H54 (cell line): ENCODE results near the gene PREB.

ENCODE experiments used
- DNase-seq: peaks from one replicate; pipeline ENCODE4 v3.0.0; 2011; ENCODE audit warnings: low spot score, mixed read lengths; ENCODE audit not compliant: insufficient read length
- FAIRE-seq: peaks from 3 replicates; lab custom pipeline; 2011; peaks lifted over from hg19 to GRCh38; lab: Jason Lieb, UNC
- POLR2A ChIP-seq: IDR thresholded peaks from 2 replicates; pipeline ENCODE4 v1.6.1; 2011; ENCODE audit warnings: low read depth, mild to moderate bottlenecking, low read length

PREB gene

DNA sequence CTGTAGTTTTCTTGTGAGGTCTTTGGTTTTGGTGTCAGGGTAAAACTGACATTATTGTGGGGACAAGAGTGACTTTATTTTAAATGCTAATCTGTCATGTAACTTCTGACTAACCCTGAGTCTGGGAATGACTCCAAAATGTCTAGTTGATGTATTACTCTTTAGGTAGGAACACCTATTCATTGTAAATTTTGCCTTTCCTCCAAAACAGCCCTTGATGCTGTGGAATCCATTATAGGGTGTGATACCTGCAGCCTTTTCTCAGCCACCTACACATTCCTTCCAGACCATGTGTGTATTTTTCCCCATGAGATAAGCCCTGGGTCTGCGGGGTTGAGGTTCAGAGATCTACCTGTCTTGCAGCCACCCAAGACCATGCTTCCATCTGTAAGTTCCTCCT is 8.8 kb upstream of the PREB start:
- no peak for TF ChIP-seq POLR2A
- FAIRE-seq, result no peak
- DNase-seq, result no peak

GRCh38 chr2:27139310-27139709 is 4.9 kb upstream of the PREB start, which contains the start of gene PRR30:
Gene PRR30 (minus strand): TSS chr2:27139410. CDS start chr2:27138329, 1,081 bp downstream.
- TF ChIP-seq POLR2A, result no peak
- FAIRE-seq (no peak), DNase-seq (no peak)

DNA sequence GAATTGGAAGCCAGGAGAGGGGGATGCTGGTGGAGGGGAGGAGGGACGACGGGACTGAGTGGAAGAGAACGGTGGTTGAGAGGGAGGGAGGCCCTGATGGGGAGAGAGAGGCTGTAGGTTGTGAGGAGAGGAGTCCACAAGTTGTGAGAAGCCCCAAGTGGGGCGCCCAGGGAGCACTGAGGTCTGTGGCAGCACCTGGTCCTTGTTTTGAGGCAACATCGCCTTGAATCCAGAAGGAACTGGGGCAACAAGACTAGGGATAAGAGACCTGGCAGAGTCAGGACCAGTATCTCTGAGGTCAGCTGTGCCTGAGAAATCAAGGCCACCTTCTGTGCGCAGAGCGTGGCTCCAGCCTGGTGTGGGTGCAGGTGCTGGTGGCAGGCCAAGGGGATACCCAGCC is 3.7 kb upstream of the PREB start:
- FAIRE-seq, result no peak
- DNase-seq, result no peak
- no peak for TF ChIP-seq POLR2A

GRCh38 chr2:27137322-27137935 is 3.0 kb upstream of the PREB start:
- DNase-seq (no peak), FAIRE-seq (no peak)
- no peak for TF ChIP-seq POLR2A

DNA sequence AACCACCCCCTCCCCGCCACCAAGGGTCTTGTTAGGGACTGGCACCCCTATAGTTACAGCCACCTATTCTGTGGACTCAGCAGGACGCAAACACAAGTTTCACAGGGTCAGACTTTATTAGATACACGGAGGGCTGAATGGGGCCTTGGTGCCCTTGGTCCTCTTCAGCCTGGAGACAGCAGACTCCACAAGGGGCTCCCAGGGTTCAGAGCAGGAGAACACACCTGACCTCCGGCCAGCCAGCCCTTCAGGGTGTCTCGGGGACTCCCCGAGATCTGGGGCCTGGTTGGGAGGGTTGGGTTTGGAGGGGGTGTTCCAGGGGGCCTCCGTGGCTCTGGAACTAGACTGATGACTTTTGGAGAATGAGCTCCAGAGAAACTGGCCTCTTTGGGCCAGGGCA is 2.3 kb upstream of the PREB start:
- no peak for FAIRE-seq
- TF ChIP-seq POLR2A, result no peak
- DNase-seq, result no peak

DNA sequence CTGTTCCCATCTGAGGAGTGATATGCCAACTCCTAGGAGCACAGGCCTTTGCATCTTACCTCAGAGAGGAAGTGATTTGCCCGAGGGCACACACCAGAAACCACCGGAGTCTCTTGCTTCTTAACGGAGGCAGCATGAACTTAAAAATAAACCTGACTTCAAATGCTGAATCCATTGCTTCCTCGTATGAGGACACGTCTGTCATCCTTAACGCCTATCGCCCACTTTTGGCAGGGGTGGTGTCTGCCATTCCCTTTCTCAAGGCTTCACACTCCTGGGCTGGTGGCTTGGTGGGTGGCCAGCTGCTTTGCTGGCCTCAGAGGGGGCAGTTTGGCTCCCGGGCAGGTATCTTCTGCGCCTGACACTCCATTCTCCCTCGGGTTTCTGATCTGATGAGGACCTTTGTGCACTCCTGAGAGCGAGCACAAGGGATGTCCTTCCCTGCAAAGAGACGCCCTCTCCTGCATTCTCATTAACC is 1.1 kb upstream of the PREB start:
- TF ChIP-seq POLR2A, result no peak
- FAIRE-seq, result no peak
- DNase-seq, result no peak

DNA sequence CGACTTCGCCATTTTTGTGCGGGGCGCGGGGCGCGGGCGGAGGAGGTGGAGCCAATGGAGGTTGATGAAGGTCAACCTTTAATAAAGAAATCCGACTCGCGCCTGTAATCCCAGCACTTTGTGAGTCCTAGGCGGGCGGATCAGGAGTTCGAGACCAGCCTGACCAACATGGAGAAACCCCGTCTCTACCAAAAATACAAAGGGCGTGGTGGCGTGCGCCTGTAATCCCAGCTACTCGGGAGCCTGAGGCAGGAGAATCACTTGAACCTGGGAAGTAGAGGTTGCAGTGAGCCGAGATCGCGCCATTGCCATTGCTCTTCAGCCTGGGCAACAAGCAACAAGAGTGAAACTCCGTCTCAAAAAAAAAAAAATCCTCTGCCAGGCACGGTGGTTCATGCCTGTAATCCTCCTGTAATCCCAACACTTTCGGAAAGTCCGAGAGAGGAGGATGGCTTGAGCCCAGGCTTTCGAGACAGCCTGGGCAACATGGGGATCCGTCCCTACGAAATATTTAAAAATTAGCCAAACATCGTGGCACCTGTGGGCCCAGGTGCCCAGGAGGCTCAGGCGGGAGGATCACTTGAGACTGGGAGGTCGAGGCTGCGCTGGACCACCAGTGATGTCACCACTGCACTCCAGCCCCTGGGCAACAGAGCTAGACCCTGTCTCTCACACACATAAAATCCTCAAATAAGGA is 493 bp upstream of the PREB start:
- TF ChIP-seq POLR2A, result no peak
- no peak for DNase-seq
- no peak for FAIRE-seq

- no peak for TF ChIP-seq POLR2A
- DNase-seq (no peak), FAIRE-seq (no peak)
Measured at GRCh38 chr2:27133195-27133875, 1.1 kb downstream of the PREB start.

DNA sequence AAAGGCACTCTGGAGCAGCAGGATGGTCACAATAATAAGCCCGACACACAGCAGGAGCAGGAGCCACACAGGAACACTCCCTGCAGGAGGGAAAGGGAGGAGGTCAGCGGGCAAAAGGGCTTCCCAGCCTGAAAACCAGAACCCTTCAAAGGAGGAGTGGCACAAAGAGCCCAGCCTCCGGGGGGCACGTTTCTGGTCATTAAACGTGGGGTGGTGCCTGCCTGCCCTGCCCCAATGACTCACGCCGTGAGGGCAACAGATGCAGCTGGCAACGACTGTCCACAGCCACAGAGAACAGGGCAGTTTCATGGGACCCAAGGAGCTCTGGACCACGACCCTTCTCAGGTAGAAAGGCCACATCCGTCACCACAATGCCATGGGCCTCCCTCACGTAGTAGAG is 3.0 kb downstream of the PREB start:
- DNase-seq, result no peak
- no peak for TF ChIP-seq POLR2A
- no peak for FAIRE-seq

- no peak for FAIRE-seq
- DNase-seq, result no peak
Measured at GRCh38 chr2:27130396-27130795, 4.0 kb downstream of the PREB start.

DNA sequence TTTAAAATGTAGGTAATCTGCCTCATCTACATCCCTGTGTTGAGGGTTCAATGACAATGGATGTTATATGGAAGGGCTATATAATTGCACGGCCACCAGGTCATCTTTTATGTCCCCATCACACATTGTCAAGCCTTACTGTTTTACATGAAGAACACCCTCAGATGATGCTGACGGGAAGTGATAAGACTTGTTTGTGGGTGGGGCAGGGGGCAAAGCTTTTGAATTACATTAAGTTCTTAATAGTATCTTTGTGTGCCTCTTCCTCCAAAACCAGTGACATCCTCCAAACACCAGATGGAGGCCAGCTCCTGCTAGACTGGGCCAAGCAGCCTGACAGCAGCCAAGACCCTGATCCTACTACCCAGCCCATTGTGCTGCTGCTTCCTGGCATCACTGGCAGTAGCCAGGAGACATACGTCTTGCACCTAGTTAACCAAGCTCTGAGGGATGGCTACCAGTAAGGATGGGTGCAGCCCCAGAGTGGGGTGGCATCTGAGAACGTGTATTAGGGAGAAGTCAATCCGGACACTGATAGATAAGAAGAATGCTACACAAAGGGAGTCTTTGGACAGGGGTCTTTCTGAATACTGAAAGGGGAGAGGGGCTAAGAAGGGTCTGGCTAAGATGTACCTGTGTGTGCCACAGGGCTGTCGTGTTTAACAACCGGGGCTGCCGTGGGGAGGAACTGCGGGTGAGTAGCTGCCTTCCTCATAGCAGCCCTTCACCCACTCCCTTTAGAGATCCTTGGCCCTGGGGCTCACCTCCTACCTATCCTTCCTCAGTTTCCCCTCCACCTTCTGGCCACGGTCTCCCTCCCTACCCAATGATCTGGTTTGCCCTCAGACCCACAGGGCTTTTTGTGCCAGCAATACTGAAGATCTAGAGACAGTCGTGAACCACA is 5.5 kb downstream of the PREB start:
- TF ChIP-seq POLR2A, result no peak
- no peak for DNase-seq
- no peak for FAIRE-seq

More at GRCh38 chr2:27130396-27130795, 4.0 kb downstream of the PREB start:
- no peak for TF ChIP-seq POLR2A

DNA sequence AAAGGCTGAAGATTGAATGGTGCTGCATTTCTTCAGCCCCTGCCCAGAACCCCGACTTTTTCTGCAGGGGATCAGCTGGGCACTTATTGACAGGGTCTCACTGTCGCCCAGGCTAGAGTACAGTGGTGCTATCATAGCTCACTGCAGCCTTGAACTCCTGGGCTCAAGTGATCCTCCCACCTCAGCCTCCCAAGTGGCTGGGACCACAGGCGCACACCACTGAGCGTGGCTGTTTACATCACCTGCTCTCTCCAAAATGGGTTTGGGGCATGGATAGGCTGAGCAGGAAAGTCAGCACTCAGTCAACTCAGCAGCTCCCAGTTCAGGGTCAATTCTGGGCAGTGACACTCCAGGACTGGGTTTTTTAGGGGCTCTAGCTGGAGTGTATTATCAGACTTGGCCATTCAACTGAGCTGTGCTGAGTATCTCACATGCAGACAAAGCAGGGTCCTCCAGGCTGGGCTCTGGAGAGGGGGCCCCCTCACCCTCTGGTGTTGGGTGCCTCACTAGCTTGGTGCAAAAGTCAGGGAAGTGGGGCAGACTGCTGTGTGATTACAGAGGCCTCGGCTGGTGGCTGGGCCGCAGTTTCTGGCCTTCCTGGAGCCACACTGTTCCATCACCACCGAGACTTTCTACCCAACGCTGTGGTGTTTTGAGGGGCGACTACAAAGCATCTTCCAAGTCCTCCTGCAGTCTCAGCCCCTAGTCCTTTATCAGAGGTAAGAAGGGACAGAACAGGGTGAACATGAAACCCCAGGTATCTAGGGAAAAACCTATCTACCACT is 6.4 kb downstream of the PREB start:
- FAIRE-seq (no peak), DNase-seq (no peak)
- TF ChIP-seq POLR2A, result no peak

DNA sequence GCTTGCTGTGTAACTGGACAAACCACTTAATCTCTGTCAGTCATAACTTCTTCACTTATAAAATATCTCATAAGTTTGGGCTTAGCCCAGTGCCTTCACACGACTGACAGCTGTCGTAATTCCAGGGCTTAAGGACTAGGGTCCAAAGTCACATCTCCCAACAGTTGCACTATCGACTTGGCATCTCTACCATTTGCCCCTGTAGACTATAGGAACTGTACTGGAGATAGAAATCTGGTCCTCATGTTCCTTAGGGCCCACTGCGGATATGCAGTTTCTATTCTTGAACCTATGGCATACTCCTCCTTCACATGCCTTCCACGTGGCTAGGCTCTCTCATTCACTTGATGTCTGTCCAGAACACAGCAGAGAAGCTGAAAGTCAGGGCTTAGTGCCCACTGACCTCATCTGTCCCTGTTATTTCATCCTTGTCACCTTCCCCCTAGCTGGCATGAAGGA is 8.2 kb downstream of the PREB start:
- no peak for DNase-seq
- no peak for TF ChIP-seq POLR2A
- no peak for FAIRE-seq
